Natural killer cell treated with Interleukin-12 subunit alpha and Interleukin-12 subunit beta and Interleukin-15 and Interleukin-18, amount 100 ng/mL, for 72 hours (primary cell): ENCODE measurements around the gene CELF1. TPM values are rescaled to one million over a fixed set of nuclear protein-coding genes. Genes with fewer than 3 reads are reported as not detected.

Experiments
- ATAC-seq, 2 donors: fragments of 150-1000 bp; cut with Tn5 transposase in 1 of 2; sonication (Bioruptor Pico), chemical (Tn5 transposase) in 1 of 2; 2 replicates each; pipeline ENCODE4 v1.10.0; 2021
- DNase-seq: peaks from one replicate; pipeline ENCODE4 v3.0.0; 2022; ENCODE audit warnings: low spot score
- H3K27ac Mint-ChIP-seq, 2 donors: 1 replicate in 1 of 2; 2 replicates in 1 of 2; pipeline ENCODE4 v1.8.0; 2022; ENCODE audit warnings: mixed read lengths in 2 of 2, mild to moderate bottlenecking in 1 of 2, moderate library complexity in 1 of 2
- H3K27me3 Mint-ChIP-seq, 2 donors: 1 replicate in 1 of 2; 2 replicates in 1 of 2; pipeline ENCODE4 v1.8.0; 2022; ENCODE audit warnings: mixed read lengths in 2 of 2
- H3K36me3 Mint-ChIP-seq: one replicate; pipeline ENCODE4 v1.8.0; 2022; ENCODE audit warnings: mixed read lengths
- H3K4me1 Mint-ChIP-seq, 2 donors: 1 replicate in 1 of 2; 2 replicates in 1 of 2; pipeline ENCODE4 v1.8.0; 2022; ENCODE audit warnings: low read depth in 2 of 2, mixed read lengths in 2 of 2, mild to moderate bottlenecking in 1 of 2
- H3K4me3 Mint-ChIP-seq: one replicate; pipeline ENCODE4 v1.8.0; 2022; ENCODE audit warnings: mixed read lengths
- H3K9me3 Mint-ChIP-seq: 2 replicates; pipeline ENCODE4 v1.8.0; 2022; ENCODE audit warnings: mixed read lengths
- total RNA-seq, 2 donors: library from RNA; stranded (reverse); gene quantifications; one replicate each; pipeline ENCODE4 v1.2.3, GENCODE V29; 2022

CELF1 gene
- total RNA-seq, 2 donors from 2014 or later: 165 to 230 TPM

DNA sequence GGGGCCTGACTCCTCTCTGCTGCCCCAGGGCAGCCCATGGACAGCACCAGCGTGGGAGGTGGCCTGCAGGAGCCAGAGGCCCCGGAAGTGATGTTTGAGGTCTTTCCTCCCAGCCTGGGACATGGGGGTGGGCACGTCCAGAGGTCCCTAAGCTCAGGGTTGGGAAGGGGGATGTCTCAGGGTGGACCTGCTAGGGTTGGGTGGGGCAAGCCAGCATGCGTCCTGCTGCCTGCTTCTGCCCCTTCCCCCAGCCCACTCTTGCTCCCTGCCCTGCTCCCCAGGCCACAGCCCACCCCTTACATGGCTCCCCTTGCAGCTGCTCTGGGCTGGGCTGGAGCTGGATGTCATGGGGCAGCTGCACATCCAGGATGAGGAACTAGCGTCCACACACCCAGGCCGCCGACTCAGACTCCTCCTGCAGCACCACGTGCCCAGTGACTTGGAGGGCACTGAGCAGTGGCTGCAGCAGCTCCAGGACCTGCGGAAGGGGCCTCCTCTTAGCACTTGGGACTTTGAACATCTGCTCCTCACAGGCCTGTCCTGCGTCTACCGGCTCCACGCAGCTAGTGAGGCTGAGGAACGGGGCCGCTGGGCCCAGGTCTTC is 34.9 kb upstream of the CELF1 start:
- H3K27ac Mint-ChIP-seq: no peak overlapping the region
- ATAC-seq (no peak), DNase-seq (peak; percentile 54)
- H3K36me3 Mint-ChIP-seq: peaks cover 10% of the 10 kb centered on the region
- peaks cover 0 to 3% of the 10 kb centered on the region in 2 donors for H3K27me3 Mint-ChIP-seq
- no peaks in the 10 kb centered on the region for H3K9me3 Mint-ChIP-seq
- peaks cover 0 to 11% of the 10 kb centered on the region in 2 donors for H3K4me1 Mint-ChIP-seq
- no peak overlapping the region for H3K4me3 Mint-ChIP-seq

DNA sequence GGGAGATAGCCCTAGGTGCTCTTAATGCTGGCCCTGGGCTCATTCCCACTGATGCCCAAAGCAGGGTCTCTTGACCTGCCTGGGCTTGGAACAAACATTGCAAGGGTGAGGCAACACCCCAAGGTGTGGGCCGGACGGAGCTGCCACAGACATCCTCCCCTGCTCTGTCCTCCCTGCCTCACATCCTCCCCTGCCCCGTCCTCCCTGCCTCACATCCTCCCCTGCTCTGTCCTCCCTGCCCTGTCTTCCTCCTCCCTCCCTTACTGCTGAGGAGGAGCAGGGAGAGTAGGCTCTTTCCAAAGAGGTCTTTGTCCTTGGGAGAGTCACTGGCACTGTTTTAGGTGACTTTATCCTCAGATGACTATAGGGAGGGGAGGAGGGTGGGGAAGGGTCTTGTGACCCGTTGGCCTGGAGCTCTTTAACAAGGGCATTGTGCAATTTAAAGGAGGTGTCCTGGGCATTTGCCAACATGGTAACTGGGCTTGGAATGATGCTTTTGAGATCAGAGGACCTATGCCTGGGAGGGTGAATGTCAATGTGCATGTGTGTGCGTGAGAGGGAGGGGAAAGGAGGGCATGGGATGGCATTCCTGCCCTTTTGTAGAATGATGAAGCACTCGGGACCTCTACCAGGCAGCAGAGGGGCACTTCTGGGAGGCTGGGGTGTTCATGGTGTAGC is 34.2 kb upstream of the CELF1 start:
- H3K4me1 Mint-ChIP-seq: peaks cover 0 to 13% of the 10 kb centered on the region in 2 donors
- no peaks in the 10 kb centered on the region for H3K27me3 Mint-ChIP-seq
- H3K27ac Mint-ChIP-seq: no peak overlapping the region
- H3K36me3 Mint-ChIP-seq: peaks cover 10% of the 10 kb centered on the region
- DNase-seq (peak; percentile 15), ATAC-seq (peak; percentile 8 to 10)
- no peak overlapping the region for H3K4me3 Mint-ChIP-seq
- no peaks in the 10 kb centered on the region for H3K9me3 Mint-ChIP-seq

GRCh38 chr11:47586098-47586855 is 33.3 kb upstream of the CELF1 start, which contains the start of gene FAM180B:
Gene FAM180B, plus strand, starts transcription at chr11:47586678. Its CDS starts 91 bp downstream, at chr11:47586769.
- Mint-ChIP-seq H3K9me3 (no peaks in the 10 kb centered on the region), H3K27me3 (no peaks in the 10 kb centered on the region), H3K27ac (no peak within 1 kb of the TSS), H3K4me1 (peaks cover 0 to 11% of the 10 kb centered on the region in 2 donors), H3K36me3 (peaks cover 10% of the 10 kb centered on the region), H3K4me3 (no peak within 1 kb of the TSS)
- DNase-seq (peak; percentile 61), ATAC-seq (peak; percentile 19 to 25)

DNA sequence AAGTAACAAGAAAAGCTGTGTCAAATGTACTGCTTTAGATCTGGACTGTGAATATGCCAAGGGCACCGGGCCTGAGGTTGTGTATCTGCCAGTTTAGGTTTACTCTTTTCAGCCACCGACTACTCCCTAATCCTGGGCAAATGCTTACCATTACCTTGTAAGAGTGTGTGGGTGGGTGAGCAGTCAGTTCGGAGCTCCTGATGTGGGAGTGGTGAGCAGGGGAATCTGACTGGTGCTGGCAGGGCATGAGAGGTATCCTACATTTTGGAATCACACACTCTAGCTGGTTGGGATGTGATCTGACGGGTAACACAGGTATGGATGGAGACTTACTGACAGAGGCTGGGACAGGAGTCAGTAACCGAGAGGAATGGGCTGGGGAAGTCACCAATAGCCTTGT is 30.9 kb upstream of the CELF1 start:
- peaks cover 16 to 19% of the 10 kb centered on the region in 2 donors for H3K4me1 Mint-ChIP-seq
- ATAC-seq: no peak
- H3K9me3 Mint-ChIP-seq: no peaks in the 10 kb centered on the region

DNA sequence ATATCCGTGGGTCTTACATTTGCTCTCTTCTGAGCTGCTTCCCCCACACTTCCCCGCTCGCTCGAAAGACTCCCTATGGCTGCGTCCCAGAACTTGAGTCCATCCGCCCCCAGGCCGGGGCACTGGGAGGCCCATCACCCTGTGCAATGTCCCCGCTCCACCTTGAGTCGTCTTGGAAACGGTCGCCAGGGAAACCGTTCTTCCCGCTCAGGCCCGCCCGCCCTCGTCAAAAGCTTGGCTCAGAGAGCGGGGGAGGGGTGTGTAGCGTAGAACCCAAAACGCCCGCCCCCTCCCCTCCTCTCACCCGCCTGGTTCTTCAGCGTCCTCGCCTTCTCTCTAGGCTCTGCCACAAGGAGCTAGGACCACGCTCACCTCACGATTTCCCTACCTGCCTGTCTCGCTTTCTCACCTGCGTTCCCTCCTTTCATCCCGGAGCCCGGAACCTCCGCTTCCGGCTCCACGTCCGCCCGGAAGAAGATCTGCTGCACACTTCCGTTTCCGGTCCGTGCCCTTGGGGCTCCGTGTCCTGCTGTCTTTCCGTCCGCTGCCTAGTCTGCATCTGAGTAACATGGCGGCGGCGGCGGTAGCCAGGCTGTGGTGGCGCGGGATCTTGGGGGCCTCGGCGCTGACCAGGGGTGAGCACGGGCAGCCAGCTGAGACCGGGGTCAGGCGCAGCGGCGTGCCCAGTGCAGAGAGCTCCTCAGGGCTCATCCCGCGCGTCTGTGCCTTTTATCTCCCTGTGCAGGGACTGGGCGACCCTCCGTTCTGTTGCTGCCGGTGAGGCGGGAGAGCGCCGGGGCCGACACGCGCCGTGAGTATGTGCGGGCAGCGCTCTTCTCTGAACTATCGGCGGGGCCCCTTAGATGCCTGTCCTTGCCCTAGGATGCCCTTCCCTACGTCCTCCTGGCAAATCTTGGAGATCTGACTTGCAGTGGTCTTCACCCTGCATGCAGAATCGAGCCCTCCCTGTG is 25.9 kb upstream of the CELF1 start, which contains the start of the genes KBTBD4 and NDUFS3:
KBTBD4 (minus strand) TSS at position 447 of the 971 bp plus-strand sequence; CDS start at position 428, 19 bp downstream.
NDUFS3 (plus strand) TSS at position 551 of the 971 bp plus-strand sequence; CDS start at position 569, 18 bp downstream.
- H3K4me3 Mint-ChIP-seq: peak within 1 kb of the TSS; percentile 94

More for the DNA sequence above, 30.9 kb upstream of the CELF1 start:
- H3K27ac Mint-ChIP-seq: no peak overlapping the region
- H3K36me3 Mint-ChIP-seq: peaks cover 19% of the 10 kb centered on the region
- H3K27me3 Mint-ChIP-seq: no peaks in the 10 kb centered on the region
- peak; percentile 35 for DNase-seq
- H3K4me3 Mint-ChIP-seq: no peak overlapping the region

DNA sequence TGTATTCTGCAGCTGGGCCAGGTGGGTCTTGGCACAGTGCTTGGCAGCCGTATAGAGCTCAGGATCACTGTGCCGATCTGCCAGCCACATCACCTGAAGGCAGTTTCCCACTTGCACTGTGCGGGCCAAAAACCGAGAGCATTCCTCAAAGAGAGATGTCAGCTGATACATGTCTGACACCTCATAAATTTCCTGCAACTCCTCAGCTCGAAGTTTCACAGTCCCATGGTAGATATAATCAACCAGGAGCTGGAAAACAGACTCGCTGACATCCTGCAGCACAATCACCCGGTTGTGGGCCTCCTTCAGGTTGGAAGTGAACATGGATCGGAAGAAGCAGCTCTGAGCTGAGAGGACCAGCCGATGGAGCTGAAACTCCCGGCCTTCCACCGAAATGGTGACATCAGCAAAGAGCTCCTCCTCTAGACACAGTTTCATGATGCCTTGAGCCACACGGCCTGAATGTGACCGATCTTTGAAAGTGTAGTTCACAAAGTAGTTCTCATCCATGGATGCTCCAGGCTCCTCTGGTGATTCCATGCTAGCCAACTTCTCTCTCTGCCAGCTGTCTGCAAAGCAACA is 24.6 kb upstream of the CELF1 start:
- no peaks in the 10 kb centered on the region for H3K27me3 Mint-ChIP-seq
- no peaks in the 10 kb centered on the region for H3K9me3 Mint-ChIP-seq
- peaks cover 28 to 29% of the 10 kb centered on the region in 2 donors for H3K4me1 Mint-ChIP-seq
- ATAC-seq (no peak), DNase-seq (peak; percentile 35)
- peak overlapping the region; percentile 86 to 89 for H3K27ac Mint-ChIP-seq
- peak overlapping the region; percentile 94 for H3K4me3 Mint-ChIP-seq
- peaks cover 17% of the 10 kb centered on the region for H3K36me3 Mint-ChIP-seq

More for the DNA sequence above, 25.9 kb upstream of the CELF1 start, which contains the start of the genes KBTBD4 and NDUFS3:
- peak; percentile 98 for ATAC-seq
- peak; percentile 91 for DNase-seq
- Mint-ChIP-seq H3K27me3 (no peaks in the 10 kb centered on the region), H3K27ac (peak within 1 kb of the TSS; percentile 86 to 89), H3K36me3 (peaks cover 19% of the 10 kb centered on the region), H3K4me1 (peaks cover 27 to 29% of the 10 kb centered on the region in 2 donors), H3K9me3 (no peaks in the 10 kb centered on the region)

GRCh38 chr11:47573321-47573720 is 20.4 kb upstream of the CELF1 start:
- Mint-ChIP-seq H3K27ac (no peak overlapping the region), H3K4me1 (peaks cover 10 to 13% of the 10 kb centered on the region in 2 donors), H3K36me3 (peaks cover 5% of the 10 kb centered on the region), H3K9me3 (no peaks in the 10 kb centered on the region), H3K27me3 (no peaks in the 10 kb centered on the region), H3K4me3 (no peak overlapping the region)
- no peak for DNase-seq
- no peak for ATAC-seq

DNA sequence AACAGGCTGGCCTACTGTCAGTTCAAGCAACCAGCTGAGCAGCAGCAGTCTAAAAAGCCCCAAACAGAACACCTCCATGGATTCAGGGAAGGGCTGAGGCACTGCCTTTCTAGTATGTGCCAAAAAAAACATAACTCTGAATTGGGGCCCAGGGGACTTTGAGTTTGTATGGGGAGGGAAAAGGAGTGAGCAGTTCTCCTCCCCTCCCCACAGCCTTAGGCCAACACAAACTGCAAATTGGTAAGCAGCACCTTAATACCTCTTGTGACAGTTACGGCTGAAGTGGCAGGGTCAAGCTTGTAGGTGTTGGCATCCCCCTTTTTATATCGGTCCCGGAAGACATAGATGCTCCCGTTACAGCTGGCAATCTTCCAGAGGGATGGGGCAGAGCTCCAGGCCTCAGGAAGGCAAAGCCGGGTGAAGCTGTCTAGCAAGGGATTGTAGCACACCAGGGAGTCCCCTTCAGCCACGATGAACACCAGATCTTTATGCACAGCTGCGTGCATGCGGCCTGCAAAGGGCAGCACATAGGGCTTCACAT is 19.9 kb upstream of the CELF1 start:
- Mint-ChIP-seq H3K4me3 (no peak overlapping the region), H3K9me3 (no peaks in the 10 kb centered on the region), H3K27ac (no peak overlapping the region), H3K27me3 (no peaks in the 10 kb centered on the region), H3K36me3 (peaks cover 5% of the 10 kb centered on the region), H3K4me1 (peaks cover 7 to 12% of the 10 kb centered on the region in 2 donors)
- no peak for DNase-seq
- no peak for ATAC-seq

GRCh38 chr11:47571895-47572294 is 19.0 kb upstream of the CELF1 start:
- H3K27me3 Mint-ChIP-seq: no peaks in the 10 kb centered on the region
- H3K4me1 Mint-ChIP-seq: peaks cover under 1 to 4% of the 10 kb centered on the region in 2 donors
- H3K4me3 Mint-ChIP-seq: no peak overlapping the region
- no peaks in the 10 kb centered on the region for H3K9me3 Mint-ChIP-seq
- H3K27ac Mint-ChIP-seq: no peak overlapping the region
- ATAC-seq (no peak), DNase-seq (no peak)
- peaks cover 5% of the 10 kb centered on the region for H3K36me3 Mint-ChIP-seq

DNA sequence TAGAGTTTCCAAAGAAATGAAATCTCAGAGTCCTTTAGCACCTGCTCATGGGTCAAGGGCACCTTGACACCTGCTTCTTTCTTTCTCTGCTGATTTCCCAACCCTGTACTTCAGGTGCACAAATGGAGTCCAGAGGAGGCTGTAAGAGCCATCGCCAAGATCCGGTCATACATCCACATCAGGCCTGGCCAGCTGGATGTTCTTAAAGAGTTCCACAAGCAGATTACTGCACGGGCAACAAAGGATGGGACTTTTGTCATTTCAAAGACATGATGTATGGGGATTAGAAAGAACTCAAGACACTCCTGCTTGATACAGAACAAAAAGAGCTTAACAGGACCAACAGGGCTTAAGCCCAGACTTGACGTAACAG is 18.4 kb upstream of the CELF1 start:
- Mint-ChIP-seq H3K27ac (peak overlapping the region in 1 of 2 donors; percentile 37), H3K36me3 (peaks cover 5% of the 10 kb centered on the region), H3K4me3 (no peak overlapping the region), H3K4me1 (peaks cover 5 to 9% of the 10 kb centered on the region in 2 donors), H3K27me3 (no peaks in the 10 kb centered on the region), H3K9me3 (no peaks in the 10 kb centered on the region)
- ATAC-seq: no peak
- DNase-seq: no peak

GRCh38 chr11:47570651-47571356 is 17.9 kb upstream of the CELF1 start:
- no peaks in the 10 kb centered on the region for H3K27me3 Mint-ChIP-seq

DNA sequence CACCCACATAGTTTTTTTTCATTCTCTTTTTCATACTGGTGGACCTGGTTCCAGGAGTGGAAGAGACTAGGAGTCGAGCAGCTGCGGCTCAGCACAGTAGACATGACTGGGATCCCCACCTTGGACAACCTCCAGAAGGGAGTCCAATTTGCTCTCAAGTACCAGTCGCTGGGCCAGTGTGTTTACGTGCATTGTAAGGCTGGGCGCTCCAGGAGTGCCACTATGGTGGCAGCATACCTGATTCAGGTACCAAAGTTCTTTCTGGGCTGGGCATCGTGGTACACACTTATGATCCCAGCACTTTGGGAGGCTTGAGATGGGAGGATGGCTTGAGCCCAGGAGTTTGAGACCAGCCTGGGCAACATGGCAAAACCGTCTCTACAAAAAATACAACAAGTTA is 16.7 kb upstream of the CELF1 start:
- no peak for DNase-seq
- no peaks in the 10 kb centered on the region for H3K27me3 Mint-ChIP-seq
- H3K4me1 Mint-ChIP-seq: peaks cover 11 to 13% of the 10 kb centered on the region in 2 donors
- no peak overlapping the region for H3K4me3 Mint-ChIP-seq
- H3K9me3 Mint-ChIP-seq: no peaks in the 10 kb centered on the region
- peaks cover 5% of the 10 kb centered on the region for H3K36me3 Mint-ChIP-seq
- ATAC-seq: no peak
- H3K27ac Mint-ChIP-seq: no peak overlapping the region

More at GRCh38 chr11:47570651-47571356, 17.9 kb upstream of the CELF1 start:
- DNase-seq (no peak), ATAC-seq (no peak)
- peak overlapping the region in 1 of 2 donors; percentile 37 for H3K27ac Mint-ChIP-seq
- peaks cover 5% of the 10 kb centered on the region for H3K36me3 Mint-ChIP-seq
- H3K4me3 Mint-ChIP-seq: no peak overlapping the region
- no peaks in the 10 kb centered on the region for H3K9me3 Mint-ChIP-seq
- peaks cover 5 to 9% of the 10 kb centered on the region in 2 donors for H3K4me1 Mint-ChIP-seq
